Mucosa of descending colon (tissue), 3 donors: ENCODE results near the gene HHAT. TPM values are rescaled to one million over a fixed set of nuclear protein-coding genes. Genes with fewer than 3 reads are reported as not detected.

Source experiments
- ATAC-seq: fragments of 200-7000 bp; cut with Tn5 transposase; one replicate; pipeline ENCODE4 v1.9.1; 2020; ENCODE audit warnings: mild to moderate bottlenecking, moderate library complexity
- DNase-seq, 3 donors: peaks; one replicate each; pipeline ENCODE4 v3.0.0-alpha.2; 2020
- H3K36me3 ChIP-seq: fragments of 200-600 bp; one replicate; pipeline ENCODE4 v1.8.0; 2021; ENCODE audit warnings: low read depth, mild to moderate bottlenecking
- H3K4me1 ChIP-seq: fragments of 200-600 bp; one replicate; pipeline ENCODE4 v1.8.0; 2021; ENCODE audit warnings: low read depth, mild to moderate bottlenecking
- H3K4me3 ChIP-seq: fragments of 200-600 bp; one replicate; pipeline ENCODE4 v1.8.0; 2021; ENCODE audit warnings: mild to moderate bottlenecking
- H3K9me3 ChIP-seq: fragments of 200-600 bp; one replicate; pipeline ENCODE4 v1.8.0; 2021; ENCODE audit warnings: mild to moderate bottlenecking
- intact Hi-C, 2 donors: fragments of 100-400 bp; cut with DNase I in 1 of 2; cut with micrococcal nuclease in 1 of 2; formaldehyde crosslinking; loops; one replicate each; pipeline versions ENCODE4 v1.11.0 to v1.11.1; 2022; cut with DNase I, micrococcal nuclease
- total RNA-seq, 3 donors: library from RNA; stranded (reverse); fragmentation: NEBNext Ultra II Directional in 2 of 3; extraction: Animal tissue kit (Norgen Biotek cat#: 25700) in 2 of 3; gene quantifications; one replicate each; pipeline versions ENCODE4 v1.2.1 to v1.2.4, GENCODE V29; 2021 to 2023
- TF ChIP-seq, protein P1 (sequence below): fragments of 200-600 bp; IDR thresholded peaks from one replicate; pipeline ENCODE4 v1.8.0; 2022; ENCODE audit warnings: antibody characterized with exemption, mild to moderate bottlenecking
- donor health status: DM: no; HTN: no; CAD: no; lungs with moderate emphysema.
- donor health status: DM: no; HTN: no; CAD: no.
- donor health status: DM: no; HTN: yes; CAD: no.

The HHAT gene
- total RNA-seq, 3 donors from 2014 or later: 4.1 to 8.6 (median 5.9) TPM

GRCh38 chr1:210302501-210302900 lies 26.2 kb upstream of the HHAT start:
- ATAC-seq: no peak
- TF ChIP-seq, protein P1, sequence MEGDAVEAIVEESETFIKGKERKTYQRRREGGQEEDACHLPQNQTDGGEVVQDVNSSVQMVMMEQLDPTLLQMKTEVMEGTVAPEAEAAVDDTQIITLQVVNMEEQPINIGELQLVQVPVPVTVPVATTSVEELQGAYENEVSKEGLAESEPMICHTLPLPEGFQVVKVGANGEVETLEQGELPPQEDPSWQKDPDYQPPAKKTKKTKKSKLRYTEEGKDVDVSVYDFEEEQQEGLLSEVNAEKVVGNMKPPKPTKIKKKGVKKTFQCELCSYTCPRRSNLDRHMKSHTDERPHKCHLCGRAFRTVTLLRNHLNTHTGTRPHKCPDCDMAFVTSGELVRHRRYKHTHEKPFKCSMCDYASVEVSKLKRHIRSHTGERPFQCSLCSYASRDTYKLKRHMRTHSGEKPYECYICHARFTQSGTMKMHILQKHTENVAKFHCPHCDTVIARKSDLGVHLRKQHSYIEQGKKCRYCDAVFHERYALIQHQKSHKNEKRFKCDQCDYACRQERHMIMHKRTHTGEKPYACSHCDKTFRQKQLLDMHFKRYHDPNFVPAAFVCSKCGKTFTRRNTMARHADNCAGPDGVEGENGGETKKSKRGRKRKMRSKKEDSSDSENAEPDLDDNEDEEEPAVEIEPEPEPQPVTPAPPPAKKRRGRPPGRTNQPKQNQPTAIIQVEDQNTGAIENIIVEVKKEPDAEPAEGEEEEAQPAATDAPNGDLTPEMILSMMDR: no peak
- DNase-seq: no peak
- Histone ChIP-seq H3K4me1 (no peaks in the 10 kb centered on the region), H3K36me3 (no peaks in the 10 kb centered on the region), H3K9me3 (no peaks in the 10 kb centered on the region), H3K4me3 (no peak overlapping the region)
- intact Hi-C loops: loop anchor here (10.0 kb wide), 2 partner anchors 88 to 438 kb away; no protein-coding TSS in a partner anchor

GRCh38 chr1:210303391-210303790 lies 25.3 kb upstream of the HHAT start:
- Histone ChIP-seq H3K9me3 (no peaks in the 10 kb centered on the region), H3K4me1 (no peaks in the 10 kb centered on the region), H3K4me3 (no peak overlapping the region), H3K36me3 (no peaks in the 10 kb centered on the region)
- TF ChIP-seq, protein P1: no peak
- intact Hi-C loops: loop anchor here (10.0 kb wide), 2 partner anchors 89 to 439 kb away; no protein-coding TSS in a partner anchor
- ATAC-seq: no peak
- DNase-seq: no peak

DNA sequence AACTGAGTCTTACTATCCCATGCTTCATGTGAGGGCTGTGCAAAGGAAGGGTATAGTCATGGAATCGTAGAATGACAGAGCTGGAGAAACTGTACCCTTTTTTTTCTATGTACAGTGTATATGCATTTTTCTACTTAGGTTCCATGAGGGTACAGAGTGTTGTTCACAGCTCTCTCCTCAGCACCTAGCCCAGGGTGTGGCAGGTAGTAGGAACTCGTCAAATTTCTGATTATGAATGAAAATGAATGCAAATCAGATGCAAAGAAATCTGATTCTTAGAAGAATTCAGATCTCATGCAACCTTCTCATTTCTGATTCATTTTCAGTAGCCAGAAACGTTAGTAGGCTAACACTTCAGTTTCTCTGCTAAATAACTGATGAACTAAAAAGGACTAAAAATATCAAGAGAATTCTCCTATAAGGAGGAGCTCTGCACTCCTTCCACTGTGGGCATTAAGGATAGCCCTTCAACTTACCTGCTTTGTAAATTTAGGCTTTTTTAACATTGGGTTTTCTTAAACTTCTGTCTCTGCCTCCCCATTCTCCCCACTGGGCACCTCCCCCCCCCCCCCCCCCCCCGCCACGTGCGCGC lies 18.0 kb upstream of the HHAT start:
- intact Hi-C loops: loop anchor here (5.0 kb wide), 1 partner anchor 168 kb away; no protein-coding TSS in a partner anchor
- Histone ChIP-seq H3K4me1 (no peaks in the 10 kb centered on the region), H3K36me3 (no peaks in the 10 kb centered on the region), H3K4me3 (no peak overlapping the region), H3K9me3 (no peaks in the 10 kb centered on the region)
- no peak for ATAC-seq
- no peak for DNase-seq
- TF ChIP-seq, protein P1: no peak

- no peaks in the 10 kb centered on the region for H3K36me3 ChIP-seq
- DNase-seq: no peak
- TF ChIP-seq, protein P1: no peak
- intact Hi-C loops: loop anchor here (5.0 kb wide), 1 partner anchor 170 kb away; no protein-coding TSS in a partner anchor
- ATAC-seq: peak; percentile 19
- H3K4me1 ChIP-seq: no peaks in the 10 kb centered on the region
- no peak overlapping the region for H3K4me3 ChIP-seq
- no peaks in the 10 kb centered on the region for H3K9me3 ChIP-seq
Measured at GRCh38 chr1:210311726-210312493, 16.8 kb upstream of the HHAT start.

GRCh38 chr1:210313046-210313595 lies 15.6 kb upstream of the HHAT start:
- ATAC-seq (no peak), DNase-seq (no peak)
- H3K4me3 ChIP-seq: no peak overlapping the region
- intact Hi-C loops: loop anchor here (5.0 kb wide), 1 partner anchor 171 kb away; no protein-coding TSS in a partner anchor
- TF ChIP-seq, protein P1: no peak
- H3K9me3 ChIP-seq: no peaks in the 10 kb centered on the region
- no peaks in the 10 kb centered on the region for H3K36me3 ChIP-seq
- H3K4me1 ChIP-seq: no peaks in the 10 kb centered on the region
